Activated T-helper 9 cell treated with anti-CD3 and anti-CD28 coated beads, Interleukin-2, amount 50 U/mL, for 16 hours (primary cell): ENCODE measurements around the gene ELK3.

Experiments
- DNase-seq: peaks from one replicate; pipeline ENCODE4 v3.0.0-alpha.2; 2020; ENCODE audit warnings: low read depth

ELK3 gene

DNA sequence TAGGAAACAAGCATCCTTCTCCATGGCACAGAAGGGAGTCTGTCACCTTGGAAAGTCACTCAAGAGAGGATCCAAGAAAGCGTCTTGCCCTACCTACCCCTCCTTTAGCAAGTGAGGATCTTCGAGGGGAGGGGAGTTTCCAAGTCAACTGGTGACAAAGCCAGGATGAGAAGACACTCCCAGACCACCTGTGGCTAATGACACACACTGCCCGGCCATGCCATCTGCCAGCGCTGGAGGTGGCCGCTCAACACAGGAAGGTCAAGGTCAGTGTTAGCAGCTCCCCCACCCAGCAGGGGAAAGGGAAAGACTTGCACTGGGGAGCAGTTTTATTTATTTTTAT is 41.3 kb downstream of the ELK3 start:
- DNase-seq = no peak

DNA sequence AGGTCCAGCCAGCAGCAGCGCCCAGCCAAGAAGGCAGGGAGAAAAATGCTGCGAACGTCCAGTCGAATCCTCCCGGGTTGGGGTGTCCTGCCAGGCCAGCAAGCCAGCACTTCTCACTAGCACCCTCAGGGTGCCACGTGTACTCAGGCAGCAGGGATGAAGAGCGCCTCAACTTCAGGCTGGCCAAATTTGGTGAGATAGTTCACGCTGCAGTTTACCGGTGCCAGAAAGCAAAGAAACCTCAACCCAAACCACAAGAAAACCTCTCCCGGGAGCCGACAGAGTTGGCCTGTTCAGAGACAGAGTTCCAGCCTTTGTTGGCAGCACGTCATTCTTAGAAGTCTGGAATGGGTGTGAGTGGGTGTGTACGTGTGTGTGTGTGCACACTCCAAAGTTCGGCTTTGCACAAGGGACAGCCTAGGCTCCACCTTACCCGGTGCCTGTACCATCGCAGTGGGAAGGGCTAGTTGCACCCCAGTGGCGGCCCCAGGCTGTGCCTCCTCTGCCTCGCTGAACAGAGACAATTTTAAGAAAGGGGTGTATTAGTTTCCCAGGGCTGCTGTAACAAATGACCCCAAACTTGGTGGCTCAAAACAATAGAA is 42.1 kb downstream of the ELK3 start:
- no peak for DNase-seq

DNA sequence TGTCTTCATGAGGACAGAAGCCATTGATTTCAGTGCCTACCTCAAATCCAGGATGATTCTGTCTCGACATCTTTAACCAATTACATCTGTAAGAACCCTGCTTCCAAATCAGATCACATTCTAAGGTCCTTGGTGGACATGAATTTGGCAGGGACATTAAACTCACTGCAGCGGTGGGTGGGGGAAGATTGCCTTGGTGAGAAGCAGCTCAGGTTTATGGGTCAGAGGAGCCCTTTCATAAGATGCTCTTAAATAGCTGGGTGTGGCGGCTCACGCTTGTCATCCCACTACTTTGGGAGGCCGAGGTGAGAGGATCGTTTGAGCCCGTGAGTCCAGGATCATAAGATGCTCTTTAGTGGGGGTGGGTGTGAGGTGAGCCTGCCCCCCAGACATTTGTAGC is 42.9 kb downstream of the ELK3 start:
- no peak for DNase-seq

DNA sequence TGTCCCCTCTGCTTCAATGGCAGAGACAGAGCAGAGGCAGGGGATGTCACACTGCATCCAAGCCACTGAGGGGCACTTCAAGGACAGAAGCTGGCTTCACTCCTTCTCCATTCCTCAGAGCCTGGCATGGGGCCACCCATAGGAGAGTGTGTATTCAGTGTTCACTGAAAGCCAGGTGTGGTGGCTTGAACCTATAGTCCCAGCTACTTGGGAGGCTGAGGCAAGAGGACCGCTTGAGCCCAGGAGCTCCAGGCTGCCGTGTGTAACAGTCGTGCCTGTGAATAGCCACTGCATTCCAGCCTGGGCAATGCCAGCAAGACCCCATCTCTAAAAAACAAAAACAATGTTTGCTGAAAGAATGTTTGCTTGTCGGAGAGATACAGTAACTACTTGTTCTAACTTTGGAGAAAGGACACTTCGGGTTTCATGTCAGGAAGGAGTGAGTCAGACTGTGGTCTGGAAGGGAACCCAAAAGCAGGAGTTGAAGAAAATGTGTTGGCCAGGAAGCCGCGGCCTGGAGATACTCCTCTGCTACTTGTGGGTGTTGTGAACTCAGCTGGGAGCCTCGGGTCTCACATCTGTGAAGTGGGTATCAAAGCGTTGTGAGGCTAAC is 43.4 kb downstream of the ELK3 start:
- peak; percentile 48 for DNase-seq

DNA sequence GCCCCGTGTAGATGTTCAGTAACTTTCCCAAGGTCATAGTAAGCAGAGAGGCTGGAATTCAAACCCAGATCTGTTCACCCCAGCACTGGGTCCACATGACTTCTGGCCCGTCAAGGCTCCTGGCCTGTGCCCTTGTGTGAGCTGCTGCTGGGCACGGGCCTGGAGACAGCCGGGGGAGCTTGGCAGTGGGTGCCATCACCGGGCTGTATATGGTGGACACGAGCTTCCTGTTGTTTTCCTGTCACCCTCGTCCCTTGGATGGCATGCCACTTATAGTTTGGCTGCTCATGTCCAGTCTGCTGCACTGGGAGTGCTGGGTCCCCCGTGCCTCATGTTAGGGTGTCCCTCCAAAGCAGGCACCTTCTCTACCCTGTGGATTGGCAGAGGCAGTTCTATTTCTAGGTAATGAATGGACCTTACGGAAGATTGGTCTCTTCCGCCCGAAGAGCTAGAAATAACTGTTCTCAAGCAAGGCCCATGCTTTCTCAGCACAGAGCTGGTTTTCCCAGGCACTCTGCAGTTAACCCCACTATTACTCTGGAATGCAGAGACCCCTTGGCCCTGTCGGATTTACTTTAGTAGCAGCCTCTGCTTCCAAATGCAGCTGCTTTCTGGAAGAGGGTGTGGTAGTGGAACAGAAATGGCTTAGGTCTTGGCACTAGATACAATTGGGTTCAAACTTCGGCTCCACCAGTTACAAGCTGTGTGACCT is 44.3 kb downstream of the ELK3 start:
- DNase-seq = no peak

DNA sequence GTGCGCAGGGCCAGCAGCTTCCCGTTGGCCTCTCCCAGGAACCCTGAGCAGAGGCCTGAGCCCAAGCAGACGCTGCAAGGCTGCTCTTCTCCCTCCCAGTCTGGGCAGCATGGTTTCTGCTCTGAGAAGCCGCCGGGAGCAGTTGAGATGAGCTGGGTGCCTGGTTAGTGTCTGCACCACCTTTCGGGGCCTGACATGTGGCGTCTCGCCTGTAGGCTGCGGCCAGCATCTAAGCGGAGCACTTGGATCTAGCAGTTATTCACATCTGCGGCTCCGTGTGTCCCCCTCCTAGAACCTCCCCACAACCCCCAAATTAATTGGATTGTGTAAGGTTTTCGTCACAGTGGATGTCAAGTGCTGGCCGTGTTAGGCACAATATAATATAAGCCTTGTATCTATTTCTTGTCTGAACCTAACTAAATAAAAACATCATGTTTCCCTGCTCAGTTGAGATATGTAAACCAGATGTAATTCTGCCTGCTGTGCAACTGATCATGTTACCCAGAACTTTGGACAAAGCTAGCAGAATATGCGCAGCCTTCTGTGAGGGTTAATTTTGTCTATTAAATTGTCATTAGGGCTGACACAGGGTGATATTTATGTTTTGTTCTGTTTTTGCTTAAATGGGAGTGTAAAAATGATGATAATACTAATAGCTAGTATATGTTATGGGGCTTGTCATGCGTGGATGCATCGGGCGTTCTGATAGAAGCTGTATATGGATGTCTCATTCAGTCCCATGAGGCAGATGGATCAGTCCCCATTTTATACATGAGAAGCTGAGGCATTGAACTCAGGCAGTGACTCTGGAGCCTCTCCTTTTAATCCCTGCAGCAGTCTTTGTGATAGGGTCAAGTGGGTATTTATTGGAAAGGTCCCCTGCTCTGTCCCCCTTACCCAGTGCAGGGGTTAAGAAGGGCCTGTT is 45.8 kb downstream of the ELK3 start:
- no peak for DNase-seq

DNA sequence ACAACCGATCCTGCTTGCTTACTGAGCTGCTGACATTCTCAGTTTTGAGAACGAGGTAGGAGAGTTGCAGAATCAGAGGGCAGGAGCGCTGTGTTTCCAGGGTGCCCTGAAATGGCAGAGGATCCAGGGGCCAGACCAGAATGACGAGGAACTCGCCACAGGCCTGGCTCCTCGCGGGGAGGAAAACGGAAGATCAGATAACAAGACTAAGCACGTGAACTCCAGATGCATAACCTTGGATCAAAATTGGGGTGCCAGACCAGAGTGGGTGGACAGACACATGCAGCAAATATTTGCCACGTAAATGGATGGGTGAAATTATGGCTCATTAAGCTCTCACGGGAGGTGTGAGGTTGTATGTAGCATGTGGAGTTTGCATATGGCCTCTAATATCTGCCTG is 46.5 kb downstream of the ELK3 start:
- DNase-seq = no peak

DNA sequence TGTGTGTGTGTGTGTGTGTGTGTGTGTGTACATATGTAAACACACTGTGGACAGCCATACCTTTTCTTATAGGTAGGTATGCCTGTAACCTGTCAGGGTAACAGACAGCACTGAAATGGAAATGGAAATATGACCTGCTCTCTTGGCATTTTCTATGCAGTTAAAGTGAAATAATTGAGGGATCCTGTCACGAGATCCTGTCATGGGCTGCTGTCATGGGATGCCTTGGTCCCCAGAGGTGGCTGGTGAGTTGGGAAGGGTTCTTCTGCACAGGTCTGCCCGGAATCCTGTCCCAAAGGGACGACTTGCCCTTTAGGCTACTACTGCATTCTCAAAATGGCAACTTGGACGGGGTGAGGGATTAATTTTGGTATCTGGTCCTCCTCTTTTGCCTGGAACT is 47.3 kb downstream of the ELK3 start:
- no peak for DNase-seq

DNA sequence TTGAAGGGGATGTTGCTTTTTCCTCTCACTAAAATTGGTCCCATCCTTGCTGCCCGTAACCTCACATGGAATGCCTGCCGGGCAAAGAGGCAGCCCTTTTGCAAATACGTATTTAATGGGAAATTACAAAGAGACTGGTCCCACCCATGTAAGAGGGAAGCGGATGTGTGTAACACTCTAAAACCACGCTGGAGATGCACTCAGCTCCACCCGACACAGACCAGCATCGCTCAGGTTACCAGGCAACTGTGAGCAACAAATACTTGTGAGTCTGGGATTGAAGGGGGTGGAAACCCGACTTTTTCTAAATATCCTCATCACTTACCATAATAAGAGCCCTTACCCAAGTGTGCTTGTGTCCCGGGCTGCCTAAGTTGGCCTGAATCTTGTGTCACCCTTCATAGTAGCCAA is 47.7 kb downstream of the ELK3 start:
- peak; percentile 57 for DNase-seq

DNA sequence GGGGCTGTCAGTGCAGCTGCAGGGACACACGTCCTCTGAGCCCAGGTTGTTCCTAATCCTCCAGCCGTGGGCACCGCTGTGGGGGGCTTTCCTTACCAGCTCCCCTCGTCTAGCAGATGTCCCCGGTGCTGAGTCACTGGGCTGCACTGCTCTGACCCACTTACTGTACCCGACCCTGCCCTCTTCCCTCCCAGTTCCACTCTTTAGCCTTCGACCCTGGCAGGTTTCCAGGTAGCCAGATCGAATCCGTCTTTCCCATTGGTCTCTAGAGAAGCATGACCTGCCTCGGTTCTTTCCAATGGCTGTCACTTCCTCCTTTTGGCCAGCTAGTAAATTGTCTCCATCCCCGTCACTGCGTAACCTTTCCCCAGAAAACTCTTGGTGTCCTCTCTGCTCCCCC is 48.4 kb downstream of the ELK3 start:
- DNase-seq = no peak

DNA sequence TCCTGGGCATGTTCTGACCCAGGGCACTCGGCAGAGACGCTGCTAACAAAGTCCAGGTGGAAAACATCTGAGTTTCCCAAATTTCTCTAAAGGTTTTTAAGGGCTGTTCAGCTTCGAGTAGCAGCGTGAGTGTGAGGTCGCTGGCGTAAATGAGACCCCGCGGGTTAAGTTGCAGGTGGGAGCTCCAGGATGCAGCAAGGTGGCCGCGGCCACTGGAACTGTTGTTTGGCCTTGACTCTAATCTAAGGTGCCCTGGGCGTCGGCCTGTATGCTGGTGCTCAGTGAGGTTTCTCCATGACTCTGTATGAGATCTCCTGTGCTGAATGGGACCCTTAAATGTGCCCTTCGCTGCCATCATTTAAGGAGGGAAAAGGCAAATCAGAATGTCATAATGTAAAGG is 50.7 kb downstream of the ELK3 start:
- no peak for DNase-seq

DNA sequence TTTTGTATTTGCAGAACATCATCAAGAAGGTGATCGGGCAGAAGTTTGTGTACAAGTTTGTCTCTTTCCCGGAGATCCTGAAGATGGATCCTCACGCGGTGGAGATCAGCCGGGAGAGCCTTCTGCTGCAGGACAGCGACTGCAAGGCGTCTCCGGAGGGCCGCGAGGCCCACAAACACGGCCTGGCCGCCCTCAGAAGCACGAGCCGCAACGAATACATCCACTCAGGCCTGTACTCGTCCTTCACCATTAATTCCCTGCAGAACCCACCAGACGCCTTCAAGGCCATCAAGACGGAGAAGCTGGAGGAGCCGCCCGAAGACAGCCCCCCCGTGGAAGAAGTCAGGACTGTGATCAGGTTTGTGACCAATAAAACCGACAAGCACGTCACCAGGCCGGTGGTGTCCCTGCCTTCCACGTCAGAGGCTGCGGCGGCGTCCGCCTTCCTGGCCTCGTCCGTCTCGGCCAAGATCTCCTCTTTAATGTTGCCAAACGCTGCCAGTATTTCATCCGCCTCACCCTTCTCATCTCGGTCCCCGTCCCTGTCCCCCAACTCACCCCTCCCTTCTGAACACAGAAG is 52.8 kb downstream of the ELK3 start:
- no peak for DNase-seq

DNA sequence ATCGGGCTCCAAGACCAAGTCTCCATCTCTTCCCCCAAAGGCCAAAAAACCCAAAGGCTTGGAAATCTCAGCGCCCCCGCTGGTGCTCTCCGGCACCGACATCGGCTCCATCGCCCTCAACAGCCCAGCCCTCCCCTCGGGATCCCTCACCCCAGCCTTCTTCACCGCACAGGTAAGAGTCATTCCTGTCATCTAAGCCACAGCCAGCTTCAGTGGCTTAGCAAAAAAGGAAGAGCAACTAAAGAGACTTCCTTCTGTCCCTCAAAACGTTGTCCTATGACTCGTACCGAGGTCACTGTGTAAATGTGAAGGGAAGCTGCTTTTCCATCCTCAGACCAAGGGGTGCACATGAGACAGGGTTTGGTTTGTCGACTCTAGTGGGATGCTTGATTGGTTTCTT is 53.4 kb downstream of the ELK3 start:
- DNase-seq = no peak

DNA sequence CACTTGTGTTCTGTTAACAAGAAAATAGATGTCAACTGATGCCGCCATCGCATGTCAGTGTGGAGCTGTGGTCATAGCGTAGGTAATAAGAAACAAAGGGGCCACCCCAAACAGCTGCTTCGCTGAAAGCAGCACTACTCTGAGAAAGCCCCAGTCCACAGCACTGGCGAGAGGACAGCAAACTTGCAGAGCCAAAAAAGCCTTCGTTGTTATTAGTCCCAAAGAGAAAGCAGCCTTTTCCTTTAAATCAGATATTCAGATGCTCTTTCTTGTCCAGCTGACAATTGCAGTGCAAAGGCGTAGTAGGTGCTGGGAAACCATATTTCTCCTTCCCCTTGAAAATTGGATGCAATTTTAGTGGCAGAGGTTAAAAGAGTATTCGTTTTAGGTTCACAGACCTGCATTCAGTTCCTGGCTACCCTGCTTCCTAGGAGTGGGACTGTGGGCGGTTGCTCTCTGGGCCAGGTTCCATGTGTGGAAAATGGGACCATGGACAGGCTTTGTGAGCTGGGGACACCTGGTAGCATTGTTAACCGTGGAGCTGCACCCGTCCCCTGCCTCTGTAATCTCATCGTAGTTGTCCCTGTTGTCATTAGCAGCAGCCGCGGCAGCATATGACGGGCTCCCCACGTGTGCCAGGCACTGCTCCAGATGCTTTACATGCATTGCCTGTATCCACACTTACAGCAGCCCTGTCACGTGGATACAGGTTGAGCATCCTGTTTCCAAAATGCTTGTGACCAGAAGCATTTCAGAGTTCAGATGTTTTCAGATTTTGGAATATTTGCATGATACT is 54.2 kb downstream of the ELK3 start:
- no peak for DNase-seq

DNA sequence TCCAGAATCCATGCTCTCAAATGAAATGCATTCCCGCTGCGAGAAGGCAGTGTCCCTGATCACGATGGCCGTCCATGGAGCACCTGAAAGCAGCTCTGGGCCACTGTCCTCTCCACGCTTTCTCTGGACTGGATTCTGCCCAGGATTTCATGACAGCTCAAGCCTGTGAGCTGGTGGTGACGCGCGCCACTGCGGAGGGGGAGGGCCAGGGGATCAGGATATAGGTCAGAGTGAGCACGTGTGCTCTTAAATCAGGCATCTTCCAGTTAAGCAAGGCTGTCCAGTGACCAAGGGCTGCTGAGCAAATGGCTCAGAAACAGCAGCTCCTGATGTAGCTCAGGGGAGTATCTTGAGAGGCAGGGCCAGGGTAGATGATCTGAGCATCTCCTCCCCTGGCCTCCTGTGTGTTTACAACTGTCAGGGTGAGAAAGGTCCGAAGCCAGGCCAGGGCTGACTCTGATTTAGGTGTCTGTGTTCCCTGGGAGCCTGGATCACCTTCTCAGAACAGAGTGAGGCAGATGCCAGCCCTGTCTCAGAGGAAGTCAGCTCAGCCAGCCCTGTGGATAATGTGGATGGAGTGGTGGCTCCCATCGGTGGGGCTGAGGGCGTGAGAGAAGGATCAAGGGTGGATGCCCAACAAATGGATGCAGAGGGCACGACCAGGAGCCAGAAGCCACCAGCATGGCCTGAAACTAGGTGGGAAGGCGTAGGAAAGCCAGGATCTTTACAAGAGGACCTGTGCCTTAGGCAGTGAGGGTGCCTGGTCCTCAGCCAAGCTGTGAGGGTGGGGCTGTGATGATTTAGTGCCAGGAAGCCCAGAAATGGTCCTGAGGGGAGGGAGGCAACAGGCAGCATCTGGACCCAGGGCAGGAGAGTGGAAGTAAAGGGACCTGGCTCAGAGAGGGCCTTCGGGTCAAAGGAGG is 55.3 kb downstream of the ELK3 start:
- DNase-seq = no peak

DNA sequence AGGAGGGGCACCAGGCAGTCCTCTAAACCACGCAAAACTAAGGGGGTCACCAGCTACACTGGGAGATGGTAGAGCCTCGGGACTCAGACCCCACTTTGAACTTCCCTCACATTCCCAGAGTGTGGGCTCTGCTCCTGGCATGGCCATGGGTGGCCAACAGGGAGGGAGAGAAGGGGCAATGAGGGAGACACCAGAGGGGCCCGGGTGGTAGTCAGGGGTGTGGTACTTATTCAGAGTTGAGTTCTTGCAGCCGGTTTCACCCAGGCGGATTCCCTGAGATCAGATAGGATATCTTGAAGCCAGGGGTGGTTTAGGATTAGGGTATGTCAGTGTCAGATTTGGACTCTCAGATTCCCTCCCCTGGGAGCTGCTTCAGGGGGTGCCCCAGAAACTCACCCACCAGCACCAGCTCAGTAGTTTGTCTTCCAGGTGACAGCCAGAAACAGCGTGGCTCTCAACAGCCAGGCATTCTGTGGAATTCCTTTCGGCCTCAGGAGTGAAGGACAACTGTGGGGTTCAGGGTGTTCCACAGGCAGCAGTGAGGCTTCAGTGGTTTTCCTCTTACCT is 56.0 kb downstream of the ELK3 start:
- DNase-seq = no peak

DNA sequence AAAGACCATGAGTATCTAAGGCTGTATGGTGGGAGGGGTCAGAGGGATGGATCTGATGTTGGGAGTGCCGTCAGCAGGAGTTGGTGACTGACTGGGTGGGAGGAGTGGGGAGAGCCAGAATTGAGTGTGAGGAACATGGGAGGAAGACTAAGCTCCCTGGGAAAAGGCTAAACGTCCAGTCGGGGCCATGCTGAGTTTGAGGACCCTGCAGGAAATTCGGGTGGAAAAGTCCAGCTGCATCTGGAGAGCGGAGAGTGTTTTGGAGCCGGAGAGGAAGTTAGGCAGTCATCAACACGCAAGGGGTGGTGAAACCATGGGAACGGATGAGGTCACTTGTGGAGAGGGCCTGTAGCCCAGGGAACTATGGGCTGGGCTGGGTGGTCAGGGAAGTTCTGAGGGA is 60.9 kb downstream of the ELK3 start:
- no peak for DNase-seq

DNA sequence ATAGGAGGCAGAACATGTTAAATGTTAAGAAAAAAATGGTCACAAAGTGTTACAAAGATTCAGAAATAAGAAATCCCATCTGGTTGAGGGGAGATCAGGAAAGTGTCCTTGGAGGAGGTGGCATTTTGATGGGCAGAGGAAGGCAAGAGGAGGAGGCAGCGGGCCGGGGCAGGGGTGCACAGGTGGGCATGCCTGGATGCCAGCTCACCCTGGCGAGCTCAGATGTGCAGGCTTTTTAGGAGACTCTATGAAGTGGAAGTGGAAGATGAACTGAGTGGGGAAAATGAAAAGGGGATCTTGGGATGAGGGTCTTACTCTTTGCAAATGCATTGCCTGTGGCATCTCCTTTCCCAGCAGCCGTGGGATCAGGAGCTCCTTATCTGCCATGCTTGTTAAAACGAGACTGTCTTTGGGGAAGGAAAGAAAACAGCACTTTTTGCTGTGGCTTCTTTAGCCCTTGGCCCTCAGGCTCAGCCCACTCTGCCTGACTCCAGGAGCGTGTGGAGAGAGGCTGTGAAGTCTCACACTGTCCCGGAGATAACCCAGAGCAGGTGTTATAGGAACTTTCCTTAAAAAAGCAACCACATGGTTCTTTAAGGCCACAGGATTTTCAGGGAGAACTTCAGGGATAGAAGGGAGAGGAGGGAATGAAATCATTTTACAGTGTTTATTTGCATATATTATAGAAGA is 62.6 kb downstream of the ELK3 start:
- no peak for DNase-seq

DNA sequence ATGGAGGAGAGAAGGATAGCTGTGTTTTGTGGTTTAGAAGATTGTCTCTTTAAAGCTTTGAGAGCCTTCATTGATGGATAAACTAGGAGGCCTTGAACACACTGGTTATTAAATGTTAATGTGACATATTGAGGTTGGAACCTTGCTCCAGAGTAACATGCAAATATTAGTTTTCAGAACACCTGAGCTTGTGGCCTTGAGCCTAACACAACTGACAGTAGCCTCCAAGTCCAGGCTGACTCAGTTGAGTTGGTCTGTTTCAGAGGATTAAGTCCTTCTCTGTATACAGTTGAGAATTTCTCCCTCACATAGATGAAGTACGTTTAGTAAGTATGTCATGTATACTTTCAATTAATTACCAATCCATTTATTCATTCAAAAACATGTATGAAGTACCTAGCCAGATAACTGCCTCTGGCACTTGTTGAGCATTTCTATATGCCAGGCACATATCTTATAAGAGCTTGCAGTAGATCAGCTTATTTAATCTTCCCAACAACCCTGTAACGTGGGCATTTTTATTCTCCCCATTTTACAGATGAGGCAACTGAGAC is 63.5 kb downstream of the ELK3 start:
- DNase-seq = no peak
